SHP77 treated with DMSO at 0.1 percent for 48 hours (cell line): Measurements from ENCODE around the gene KRTAP17-1.
"Not testable (repeated sequence)": the region's sequence is repeated elsewhere in the genome, so short reads cannot be mapped to it uniquely, and the experiment has no call there.

Experiments used
- DNase-seq: peaks from one replicate; lab custom pipeline; 2025; lab: John Stamatoyannopoulos, UW

Gene KRTAP17-1

GRCh38 chr17:41315204-41315794 is at the start of gene KRTAP17-1:
TSS of gene KRTAP17-1 (minus strand) at chr17:41315710. CDS start at chr17:41315650, 60 bp downstream.
- DNase-seq = no peak

GRCh38 chr17:41363881-41364280 is 48.4 kb upstream of the KRTAP17-1 start:
- DNase-seq = no peak

- DNase-seq = no peak
Measured at GRCh38 chr17:41360296-41360995, 44.9 kb upstream of the KRTAP17-1 start.

GRCh38 chr17:41354536-41354935 is 39.0 kb upstream of the KRTAP17-1 start:
- DNase-seq = no peak

- DNase-seq = no peak
Measured at GRCh38 chr17:41352597-41353366, 37.3 kb upstream of the KRTAP17-1 start.

- DNase-seq = no peak
Measured at GRCh38 chr17:41351177-41351576, 35.7 kb upstream of the KRTAP17-1 start.

GRCh38 chr17:41350381-41350878 is 34.9 kb upstream of the KRTAP17-1 start, which contains the start of gene KRT33A:
TSS of gene KRT33A (minus strand) at chr17:41350828. CDS start at chr17:41350767, 61 bp downstream.
- DNase-seq = not testable (repeated sequence)

- DNase-seq = no peak
Measured at GRCh38 chr17:41347869-41348760, 32.6 kb upstream of the KRTAP17-1 start.

- not testable (repeated sequence) for DNase-seq
Measured at GRCh38 chr17:41346421-41346820, 30.9 kb upstream of the KRTAP17-1 start.

- no peak for DNase-seq
Measured at GRCh38 chr17:41345992-41346391, 30.5 kb upstream of the KRTAP17-1 start.

GRCh38 chr17:41343029-41343428 is 27.5 kb upstream of the KRTAP17-1 start:
- no peak for DNase-seq

GRCh38 chr17:41340934-41341861 is 25.7 kb upstream of the KRTAP17-1 start:
- no peak for DNase-seq

GRCh38 chr17:41340494-41340893 is 25.0 kb upstream of the KRTAP17-1 start:
- DNase-seq = no peak

GRCh38 chr17:41339571-41340172 is 24.2 kb upstream of the KRTAP17-1 start:
- DNase-seq = no peak

- no peak for DNase-seq
Measured at GRCh38 chr17:41338961-41339485, 23.5 kb upstream of the KRTAP17-1 start.

- no peak for DNase-seq
Measured at GRCh38 chr17:41335747-41336146, 20.2 kb upstream of the KRTAP17-1 start.

GRCh38 chr17:41334385-41335305 is 19.1 kb upstream of the KRTAP17-1 start:
- no peak for DNase-seq

GRCh38 chr17:41333836-41334235 is 18.3 kb upstream of the KRTAP17-1 start:
- DNase-seq = no peak

GRCh38 chr17:41333098-41333497 is 17.6 kb upstream of the KRTAP17-1 start:
- no peak for DNase-seq
